Measurements from ENCODE around the gene CDS2.

DNA sequence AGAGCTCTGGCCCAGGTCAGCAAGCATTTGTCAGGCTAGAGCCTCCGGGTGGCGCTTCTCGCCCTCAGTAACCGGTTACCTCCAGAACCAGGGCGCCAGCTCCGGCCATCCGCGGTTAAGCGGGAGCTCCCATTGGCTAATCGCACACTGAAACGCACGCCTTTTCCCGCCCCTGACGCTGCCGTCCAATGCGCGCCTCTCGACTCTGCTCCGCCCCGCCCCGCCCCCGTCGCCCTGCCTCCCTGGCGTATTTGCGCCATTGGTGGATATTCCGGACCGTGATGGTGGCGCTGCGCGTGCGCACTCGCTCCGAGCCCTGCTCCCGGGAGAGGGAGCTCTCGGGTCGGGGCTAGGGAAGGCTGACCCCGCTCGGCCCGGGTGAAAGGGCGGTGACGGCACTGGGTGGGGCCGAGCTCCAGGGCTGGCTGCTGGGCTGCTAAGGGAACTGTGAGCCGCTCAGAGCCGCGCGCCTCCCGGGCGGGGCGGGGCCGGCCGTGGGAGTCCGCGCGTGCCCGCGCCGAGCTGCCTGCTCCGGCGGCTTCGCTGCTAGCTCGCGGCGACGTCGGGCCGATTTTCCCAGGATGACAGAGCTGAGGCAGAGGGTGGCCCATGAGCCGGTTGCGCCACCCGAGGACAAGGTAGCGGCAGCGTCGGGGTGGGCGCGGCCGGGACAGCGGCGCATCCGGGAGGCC is at the start of gene CDS2:
- TF ChIP-seq, protein P1, sequence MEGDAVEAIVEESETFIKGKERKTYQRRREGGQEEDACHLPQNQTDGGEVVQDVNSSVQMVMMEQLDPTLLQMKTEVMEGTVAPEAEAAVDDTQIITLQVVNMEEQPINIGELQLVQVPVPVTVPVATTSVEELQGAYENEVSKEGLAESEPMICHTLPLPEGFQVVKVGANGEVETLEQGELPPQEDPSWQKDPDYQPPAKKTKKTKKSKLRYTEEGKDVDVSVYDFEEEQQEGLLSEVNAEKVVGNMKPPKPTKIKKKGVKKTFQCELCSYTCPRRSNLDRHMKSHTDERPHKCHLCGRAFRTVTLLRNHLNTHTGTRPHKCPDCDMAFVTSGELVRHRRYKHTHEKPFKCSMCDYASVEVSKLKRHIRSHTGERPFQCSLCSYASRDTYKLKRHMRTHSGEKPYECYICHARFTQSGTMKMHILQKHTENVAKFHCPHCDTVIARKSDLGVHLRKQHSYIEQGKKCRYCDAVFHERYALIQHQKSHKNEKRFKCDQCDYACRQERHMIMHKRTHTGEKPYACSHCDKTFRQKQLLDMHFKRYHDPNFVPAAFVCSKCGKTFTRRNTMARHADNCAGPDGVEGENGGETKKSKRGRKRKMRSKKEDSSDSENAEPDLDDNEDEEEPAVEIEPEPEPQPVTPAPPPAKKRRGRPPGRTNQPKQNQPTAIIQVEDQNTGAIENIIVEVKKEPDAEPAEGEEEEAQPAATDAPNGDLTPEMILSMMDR (IDR thresholded peaks at IDR 0.05), result peak; percentile 53 to 89 (median 68)
- peak; percentile 81 to 89 for TF ChIP-seq POLR2A (IDR thresholded peaks at IDR 0.05)
